ENCODE results near the gene OR7G2. TPM values are rescaled to one million over a fixed set of nuclear protein-coding genes. Genes with fewer than 3 reads are reported as not detected.

The OR7G2 gene
- polyA plus RNA-seq, 3 donors = not detected

DNA sequence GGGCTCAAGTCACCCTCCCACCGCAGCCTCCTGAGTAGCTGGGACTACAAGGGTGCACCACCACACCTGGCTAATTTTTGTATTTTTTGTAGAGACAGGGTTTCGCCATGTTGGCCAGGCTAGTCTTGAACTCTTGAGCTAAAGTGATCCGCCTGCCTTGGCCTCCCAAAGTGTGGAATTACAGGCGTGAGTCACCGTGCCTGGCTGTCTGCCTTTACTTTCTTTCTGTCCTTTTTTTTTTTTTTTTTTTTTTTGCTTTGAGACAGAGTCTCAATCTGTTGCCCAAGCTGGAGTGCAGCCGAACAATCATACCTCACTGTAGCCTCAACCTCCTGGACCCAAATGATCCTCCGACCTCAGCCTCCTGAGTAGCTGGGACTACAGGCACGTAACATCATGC, 45.4 kb downstream of the OR7G2 start:
- 100% methylated on average over 1 of the region's 8 CpGs for WGBS (ENCODE audit: insufficient coverage)
- Mint-ChIP-seq H3K27ac (no peak overlapping the region), H3K4me1 (peaks cover 9% of the 10 kb centered on the region), H3K36me3 (no peaks in the 10 kb centered on the region), H3K4me3 (no peak overlapping the region), H3K27me3 (ENCODE audit: low read depth in 3 of 3) (peaks cover 2 to 3% (median 3%) of the 10 kb centered on the region in 3 donors), H3K9me3 (peaks cover 0 to 2% (median 0%) of the 10 kb centered on the region in 7 donors)
- H3K4me2 ChIP-seq (replicated peaks; ENCODE audit: extremely low read depth, low read length, poor library complexity, severe bottlenecking) = no peak overlapping the region
- H3K79me2 ChIP-seq (ENCODE audit: insufficient read depth, low read length) = no peaks in the 10 kb centered on the region
- no peaks in the 10 kb centered on the region for H3K36me3 ChIP-seq (replicated peaks in 1 of 2; ENCODE audit: control insufficient read depth in 1 of 2, insufficient read depth in 2 of 2, low read length in 2 of 2)
- peaks cover 0 to 2% of the 10 kb centered on the region in 2 donors for H3K4me1 ChIP-seq (ENCODE audit: control insufficient read depth in 1 of 2, insufficient read depth in 2 of 2, low read length in 2 of 2)
- no peaks in the 10 kb centered on the region for H4K20me1 ChIP-seq (ENCODE audit: insufficient read depth, low read length)
- no peak overlapping the region for H3K4me3 ChIP-seq (replicated peaks in 1 of 3; ENCODE audit: low read depth in 2 of 3, low read length in 3 of 3)
- DNase-seq = no peak
- no peaks in the 10 kb centered on the region for H3K9me3 ChIP-seq (replicated peaks in 1 of 2; ENCODE audit: control insufficient read depth in 1 of 2, insufficient read depth in 1 of 2, low read length in 2 of 2)
- no peak overlapping the region for H2AFZ ChIP-seq (ENCODE audit: insufficient read depth, low read depth, low read length, poor library complexity, severe bottlenecking)
- H3K9ac ChIP-seq (ENCODE audit: insufficient read depth, low read length, poor library complexity, severe bottlenecking) = no peak overlapping the region
- TF ChIP-seq CTCF (IDR thresholded peaks at IDR 0.05) = no peak
- intact Hi-C loops (cut with micrococcal nuclease) = no loop called here
- no peak overlapping the region for H3K27ac ChIP-seq (ENCODE audit: low read depth in 1 of 2, low read length in 2 of 2)
- H3K27me3 ChIP-seq (ENCODE audit: control insufficient read depth in 2 of 2, insufficient read depth in 2 of 2, low read length in 2 of 2) = no peaks in the 10 kb centered on the region

DNA sequence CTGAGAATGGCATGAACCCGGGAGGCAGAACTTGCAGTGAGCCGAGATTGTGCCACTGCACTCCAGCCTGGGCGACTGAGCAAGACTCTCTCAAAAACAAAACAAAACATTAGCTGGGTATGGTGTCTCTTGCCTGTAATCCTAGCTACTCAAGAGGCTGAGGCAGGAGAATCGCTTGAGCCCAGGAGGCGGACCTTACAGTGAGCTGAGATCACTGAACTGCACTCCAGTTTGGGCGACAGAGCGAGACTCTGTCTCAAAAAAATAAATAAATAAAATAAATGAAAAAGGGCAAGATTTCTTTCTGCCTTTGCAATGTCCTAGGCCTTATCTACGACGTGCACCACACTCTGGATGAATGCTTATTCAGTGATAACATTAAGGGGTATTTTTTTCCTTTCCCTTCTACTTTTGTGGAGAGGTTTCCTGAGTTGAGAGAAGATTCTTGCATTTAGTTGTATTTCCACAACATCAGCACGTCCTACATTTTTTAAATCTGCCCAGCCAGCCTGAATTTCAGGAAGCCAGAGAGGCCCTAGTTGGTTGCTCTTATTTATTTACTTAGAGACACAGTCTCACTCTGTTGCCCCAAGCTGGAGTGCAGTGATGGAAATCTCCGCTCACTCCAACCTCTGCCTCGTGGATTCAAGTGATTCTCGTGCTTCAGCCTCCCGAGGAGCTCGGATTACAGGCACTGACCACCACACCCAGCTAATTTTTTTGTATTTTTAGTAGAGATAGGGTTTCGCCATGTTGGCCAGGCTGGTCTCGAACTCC, 46.5 kb downstream of the OR7G2 start:
- no peak overlapping the region for H3K9ac ChIP-seq (ENCODE audit: insufficient read depth, low read length, poor library complexity, severe bottlenecking)
- TF ChIP-seq CTCF (IDR thresholded peaks at IDR 0.05) = no peak
- H4K20me1 ChIP-seq (ENCODE audit: insufficient read depth, low read length) = no peaks in the 10 kb centered on the region
- Mint-ChIP-seq H3K27me3 (ENCODE audit: low read depth in 3 of 3) (peaks cover 2 to 3% (median 2%) of the 10 kb centered on the region in 3 donors), H3K4me3 (no peak overlapping the region), H3K27ac (peak overlapping the region in 1 of 7 donors; percentile 2), H3K36me3 (no peaks in the 10 kb centered on the region), H3K4me1 (peaks cover 9% of the 10 kb centered on the region), H3K9me3 (no peaks in the 10 kb centered on the region)
- no peak overlapping the region for H3K4me3 ChIP-seq (replicated peaks in 1 of 3; ENCODE audit: low read depth in 2 of 3, low read length in 3 of 3)
- no peaks in the 10 kb centered on the region for H3K36me3 ChIP-seq (replicated peaks in 1 of 2; ENCODE audit: control insufficient read depth in 1 of 2, insufficient read depth in 2 of 2, low read length in 2 of 2)
- no peaks in the 10 kb centered on the region for H3K79me2 ChIP-seq (ENCODE audit: insufficient read depth, low read length)
- no peak overlapping the region for H3K4me2 ChIP-seq (replicated peaks; ENCODE audit: extremely low read depth, low read length, poor library complexity, severe bottlenecking)
- peaks cover 0 to 2% of the 10 kb centered on the region in 2 donors for H3K4me1 ChIP-seq (ENCODE audit: control insufficient read depth in 1 of 2, insufficient read depth in 2 of 2, low read length in 2 of 2)
- intact Hi-C loops (cut with micrococcal nuclease) = no loop called here
- 95% methylated on average over 5 of the region's 17 CpGs for WGBS (ENCODE audit: insufficient coverage)
- H3K9me3 ChIP-seq (replicated peaks in 1 of 2; ENCODE audit: control insufficient read depth in 1 of 2, insufficient read depth in 1 of 2, low read length in 2 of 2) = no peaks in the 10 kb centered on the region
- no peaks in the 10 kb centered on the region for H3K27me3 ChIP-seq (ENCODE audit: control insufficient read depth in 2 of 2, insufficient read depth in 2 of 2, low read length in 2 of 2)
- no peak overlapping the region for H3K27ac ChIP-seq (ENCODE audit: low read depth in 1 of 2, low read length in 2 of 2)
- DNase-seq = no peak
- H2AFZ ChIP-seq (ENCODE audit: insufficient read depth, low read depth, low read length, poor library complexity, severe bottlenecking) = no peak overlapping the region

All from CD14-positive monocyte (primary cell).